CD4-positive, alpha-beta T cell treated with Interleukin-21 for 1 hour (primary cell): ENCODE results near the gene LRRC10B.

Source experiments
- DNase-seq: peaks from one replicate; pipeline ENCODE4 v3.0.0-alpha.2; 2020

LRRC10B gene

DNA sequence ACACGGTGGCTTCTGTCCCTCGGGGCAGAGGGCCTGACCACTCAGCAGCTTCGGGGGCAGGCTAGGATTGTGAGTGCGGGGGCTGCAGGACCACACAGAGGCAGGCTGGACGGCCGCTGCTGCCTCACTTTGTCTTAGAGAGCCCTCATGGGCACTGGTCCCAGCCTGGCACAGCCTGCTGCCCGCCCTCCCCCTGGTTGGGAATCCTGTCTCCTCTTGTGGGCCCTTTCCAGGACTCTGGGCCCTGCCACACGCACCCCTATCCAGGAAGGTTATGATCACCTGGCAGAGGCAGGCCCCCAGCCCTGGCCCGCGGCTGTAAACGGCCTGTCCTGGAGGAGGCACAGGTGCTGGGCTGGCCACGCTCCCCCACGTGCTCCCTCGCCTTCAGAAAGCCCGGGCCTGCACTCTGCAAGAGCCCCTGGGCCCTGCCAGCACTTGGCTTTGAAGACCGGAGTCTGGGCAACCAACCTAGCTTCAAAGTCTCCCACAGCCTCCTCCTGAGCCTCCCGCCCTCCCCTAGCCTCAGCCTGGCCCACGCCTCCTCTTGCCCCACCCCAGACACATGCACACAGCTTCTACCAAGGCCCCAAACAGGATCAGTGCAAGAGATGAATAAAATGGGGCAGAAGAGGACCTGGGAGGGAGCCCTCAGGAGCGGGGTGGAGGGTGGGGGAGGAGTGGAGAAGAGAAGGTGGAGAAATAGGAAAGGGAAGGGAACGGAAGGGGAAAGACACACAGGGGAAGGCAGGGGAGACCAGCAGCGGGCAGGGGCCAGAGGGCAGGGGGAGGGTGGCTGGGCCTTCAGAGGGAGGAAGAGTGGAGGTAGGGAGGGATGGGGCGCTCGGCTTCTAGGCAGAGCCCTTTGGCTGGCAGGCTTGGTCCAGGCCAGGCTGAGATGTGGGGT, 41.4 kb downstream of the LRRC10B start:
- no peak for DNase-seq

DNA sequence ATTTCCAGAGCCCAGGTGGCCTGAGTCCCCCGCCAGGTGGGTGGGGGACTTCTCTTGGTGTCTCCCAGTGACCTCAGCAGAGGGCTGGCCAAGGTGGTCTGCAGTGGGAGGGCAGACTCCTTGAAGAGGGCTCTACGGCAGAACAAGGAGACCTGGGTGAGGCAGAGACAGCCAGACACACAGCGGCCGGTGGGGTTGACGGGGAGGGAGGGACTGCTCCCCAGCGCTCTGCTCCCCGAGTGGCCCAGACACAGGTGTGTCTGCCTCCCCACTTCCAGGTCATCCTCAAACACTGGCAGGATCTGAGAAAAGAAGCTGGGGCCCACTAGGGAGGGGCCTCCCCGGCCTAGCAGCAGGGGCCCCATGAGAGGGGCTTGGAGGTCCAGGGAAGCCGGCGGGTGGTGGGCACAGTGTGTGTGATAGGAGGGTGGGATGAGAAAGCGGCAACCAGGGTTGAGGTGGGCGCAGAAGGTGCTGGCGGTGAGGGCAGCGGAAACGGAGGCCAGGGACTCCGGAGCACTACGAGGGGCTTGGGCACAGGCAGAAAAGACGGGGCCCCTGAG, 42.2 kb downstream of the LRRC10B start:
- no peak for DNase-seq

DNA sequence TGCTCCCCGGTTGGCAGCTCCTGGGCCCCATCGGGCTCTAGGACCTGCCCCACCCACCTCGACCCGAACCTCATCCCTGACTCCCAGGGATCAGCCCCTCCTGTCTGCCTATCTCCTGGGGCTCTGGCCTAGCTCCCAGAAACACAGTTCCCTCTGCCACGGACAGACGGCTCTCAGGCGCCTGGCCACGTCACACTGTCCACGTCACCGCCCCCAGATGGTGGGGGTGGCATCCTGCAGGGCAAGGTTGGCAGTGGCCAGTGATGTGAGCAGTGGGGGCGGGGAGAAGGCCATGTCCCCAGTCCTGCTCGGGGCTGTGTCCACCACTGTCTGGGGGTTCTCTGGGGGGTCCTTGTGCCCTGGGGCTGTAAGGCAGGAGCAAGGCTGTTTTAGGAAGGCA, 43.1 kb downstream of the LRRC10B start:
- no peak for DNase-seq

DNA sequence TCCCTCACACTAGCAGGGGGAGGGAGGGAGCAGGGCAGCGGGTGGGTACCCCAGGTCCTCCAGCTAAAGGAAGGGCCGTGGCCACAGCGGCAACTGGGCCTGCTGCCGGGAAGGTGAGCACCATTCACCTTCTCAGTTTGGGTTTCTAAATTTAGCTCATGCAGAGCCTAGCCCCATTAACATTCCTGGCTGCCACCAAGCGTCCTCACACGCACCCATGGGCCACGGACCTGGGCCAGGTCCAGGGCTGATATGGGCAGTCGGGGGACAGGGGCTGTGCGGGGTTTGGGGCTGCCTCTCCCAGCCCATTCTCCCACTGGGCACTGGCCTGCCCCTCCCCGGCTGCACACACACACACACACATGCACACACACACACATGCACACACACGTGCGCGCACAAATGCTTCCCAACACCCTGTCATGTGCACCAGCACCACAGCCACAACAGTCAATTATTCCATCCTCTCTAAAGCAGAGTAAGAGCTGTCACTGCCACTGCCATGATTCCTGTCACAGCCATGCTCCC, 43.6 kb downstream of the LRRC10B start:
- DNase-seq = no peak

DNA sequence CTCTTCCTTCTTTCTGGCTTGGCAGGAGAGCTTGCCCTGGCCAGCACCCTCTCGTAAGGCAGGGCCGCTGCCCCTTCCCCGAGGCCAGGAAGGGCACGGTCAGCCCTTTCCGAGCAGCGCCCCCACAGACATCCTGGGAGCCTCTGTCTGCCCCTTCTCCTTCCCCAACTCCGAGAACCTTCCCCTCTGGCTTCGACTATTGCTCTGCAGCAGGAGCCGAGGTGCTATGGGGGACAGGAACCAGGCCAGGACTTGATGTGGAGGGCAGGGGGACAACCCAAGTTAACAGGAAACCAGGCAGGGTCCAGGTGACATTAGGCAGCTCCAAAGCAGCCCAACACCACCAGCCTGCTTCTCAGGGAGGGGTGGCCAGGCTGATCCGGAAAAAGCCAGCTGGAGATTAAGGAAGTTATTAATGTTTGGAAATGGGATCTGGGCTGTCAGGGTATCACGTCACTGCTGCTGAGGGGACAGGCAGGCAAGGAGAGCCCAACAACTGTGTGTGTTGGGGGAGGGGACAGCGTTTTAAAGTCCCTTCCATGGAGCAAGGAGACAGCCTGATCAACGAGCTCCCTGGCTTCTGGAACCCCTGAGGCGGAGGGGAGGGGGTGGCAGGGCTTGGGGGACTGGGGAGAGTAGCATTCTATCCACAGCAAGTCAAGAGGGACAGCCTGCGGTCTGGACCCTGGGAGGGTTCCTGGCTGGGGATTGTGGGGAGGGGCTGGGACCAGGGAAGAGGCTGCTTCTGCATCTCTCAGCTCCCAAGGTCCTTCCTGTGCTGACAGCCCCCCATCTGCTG, 45.0 kb downstream of the LRRC10B start:
- DNase-seq = no peak

DNA sequence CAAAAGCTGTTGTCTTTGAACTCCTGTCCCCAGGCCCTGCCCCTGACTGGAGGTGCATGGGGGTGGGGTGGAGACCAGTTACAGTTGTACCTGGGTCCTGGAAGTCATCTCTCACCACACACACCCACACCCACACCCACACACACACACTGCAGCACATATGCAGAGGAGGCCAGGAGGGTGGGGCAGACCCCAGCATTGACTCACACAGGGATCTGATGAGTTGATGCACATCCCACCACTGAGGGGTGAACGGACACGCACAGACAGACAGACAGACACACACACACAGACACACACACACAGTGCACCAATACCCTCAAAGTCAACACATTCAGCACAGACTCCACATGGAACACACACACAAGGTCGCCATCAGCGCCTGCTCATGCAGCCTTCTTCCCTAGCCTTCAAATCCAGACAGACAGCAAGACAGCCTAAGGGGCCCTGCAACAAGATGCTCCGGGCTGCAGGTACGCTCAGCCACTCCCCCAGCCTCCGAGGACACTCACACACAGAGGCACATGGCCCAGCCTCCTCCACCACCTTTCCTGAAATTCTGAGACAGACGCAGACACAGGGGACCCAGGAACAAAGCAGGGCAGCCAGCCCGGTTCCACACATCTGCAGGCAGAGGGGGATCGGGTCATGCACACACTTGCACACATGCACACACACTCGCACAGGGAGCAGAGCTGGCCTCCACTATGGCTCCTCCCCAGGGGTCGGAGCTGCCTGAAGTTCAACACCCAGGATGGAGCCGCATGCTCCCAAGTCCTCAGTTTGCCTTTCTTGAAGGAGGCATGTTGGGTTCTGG, 45.8 kb downstream of the LRRC10B start:
- no peak for DNase-seq

DNA sequence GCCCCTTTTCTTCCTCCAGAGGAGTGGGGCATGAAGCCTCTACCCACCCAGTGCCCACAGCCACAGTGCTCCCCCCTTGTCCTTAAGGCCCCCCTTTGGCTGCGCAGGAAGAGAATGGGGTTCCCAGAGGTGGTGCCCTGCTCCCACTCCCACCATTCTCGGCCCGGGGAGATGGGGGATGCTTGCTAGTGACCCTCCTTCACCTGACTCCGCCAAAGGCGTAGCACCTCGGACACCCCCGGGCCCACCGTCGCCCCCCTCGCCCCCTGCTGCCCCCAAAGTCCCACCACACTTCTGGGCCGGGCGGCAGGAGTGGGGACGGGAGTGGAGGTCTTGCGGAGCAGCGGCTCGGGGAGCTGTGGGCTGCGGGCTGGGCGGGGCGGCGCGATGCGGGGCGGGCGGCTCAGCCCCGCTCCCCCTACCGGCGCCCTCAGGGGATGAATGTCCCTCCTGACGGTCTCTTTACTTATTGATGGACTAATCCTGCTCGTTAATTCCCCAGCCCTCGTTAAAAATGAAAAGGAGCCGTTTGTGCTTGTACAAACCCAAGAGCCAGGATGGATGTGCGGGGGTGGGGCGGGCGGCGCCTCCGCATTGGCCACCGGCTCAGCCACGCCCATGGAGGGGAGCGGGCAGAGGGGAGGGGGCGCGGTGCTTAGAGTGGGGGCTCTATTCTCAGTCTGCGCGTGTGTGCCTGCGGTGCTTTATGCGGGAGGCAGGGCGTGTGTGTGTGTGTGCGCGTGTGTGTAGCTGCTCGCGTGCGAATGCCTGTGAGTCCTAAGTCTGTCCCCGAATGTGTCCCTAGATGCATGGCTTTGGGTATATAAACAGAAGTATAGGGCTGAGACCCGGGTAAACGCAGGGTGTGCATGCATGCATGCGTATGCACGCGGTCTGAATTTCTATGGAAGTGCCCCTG, 46.8 kb downstream of the LRRC10B start:
- no peak for DNase-seq

DNA sequence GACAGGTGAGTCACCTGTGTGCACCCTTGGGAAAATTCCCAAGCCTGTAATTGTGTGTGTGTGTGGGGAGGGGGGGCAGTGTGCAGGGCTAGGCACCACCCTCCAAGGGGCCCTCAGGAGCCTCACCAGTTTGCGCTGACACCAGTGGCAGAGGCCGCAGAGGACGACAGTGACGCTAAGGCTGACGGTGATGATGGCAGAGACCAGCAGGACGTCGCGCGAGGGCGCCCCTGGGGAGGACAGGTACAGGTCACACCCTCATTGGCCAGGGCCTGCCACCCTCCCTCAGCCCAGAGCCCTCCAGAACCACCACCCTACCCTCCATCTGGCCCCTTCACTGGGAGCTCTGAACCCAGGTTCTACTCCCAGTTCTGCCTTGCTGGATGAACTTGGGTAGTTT, 47.4 kb downstream of the LRRC10B start:
- no peak for DNase-seq

DNA sequence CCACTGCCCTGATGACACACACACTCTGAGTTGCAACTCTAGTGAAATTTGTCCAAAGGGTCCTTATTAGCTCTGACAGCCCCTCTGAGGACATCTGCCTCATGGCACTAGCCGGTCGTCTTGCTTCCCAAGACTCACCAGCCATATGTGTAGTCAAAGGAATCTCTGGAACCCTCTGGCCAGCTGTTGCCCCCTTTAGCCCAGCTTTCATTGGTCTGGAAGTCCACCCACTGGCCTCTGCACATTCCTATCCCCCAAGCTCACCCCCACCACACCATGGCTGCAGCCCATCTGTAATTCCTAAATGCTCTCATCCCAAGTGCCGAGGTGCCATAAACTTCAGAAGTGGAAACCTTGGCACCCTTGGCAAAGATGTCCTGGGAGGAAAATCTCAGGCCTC, 48.1 kb downstream of the LRRC10B start:
- DNase-seq = no peak
